Measurements from ENCODE around the gene AGR3. TPM values are rescaled to one million over a fixed set of nuclear protein-coding genes. Genes with fewer than 3 reads are reported as not detected.
A peak's percentile ranks its signal among the peaks of the same experiment; 100 is the strongest.

The AGR3 gene
- total RNA-seq, 1 experiment from 2014 or later, result 1.2 TPM

DNA sequence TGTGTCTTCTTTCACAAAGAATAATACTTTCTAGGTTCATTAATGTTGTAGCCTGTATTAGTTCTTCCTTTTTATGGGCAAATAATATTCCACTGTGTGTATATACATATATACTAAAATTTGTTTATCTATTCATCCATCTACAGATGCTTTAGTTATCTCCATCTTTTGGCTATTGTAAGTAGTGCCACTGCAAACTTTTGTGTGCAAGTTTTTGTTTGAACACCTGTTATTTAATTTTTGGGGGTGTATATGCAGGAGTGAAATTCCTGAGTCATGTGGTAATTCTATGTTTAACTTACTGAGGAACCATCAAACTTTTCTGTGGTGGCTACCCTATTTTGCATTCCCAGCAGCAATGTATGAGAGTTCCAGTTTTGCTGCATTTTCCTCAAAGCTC is 37.7 kb upstream of the AGR3 start:
- no TSS peak for BruUV-seq (replicated peaks)
- DNase-seq, result no peak
- Mint-ChIP-seq H3K4me3 (ENCODE audit: unreplicated experiment) (no peak overlapping the region), H3K4me1 (ENCODE audit: low read depth, unreplicated experiment) (peaks cover 34% of the 10 kb centered on the region), H3K27me3 (ENCODE audit: insufficient read depth, unreplicated experiment) (no peaks in the 10 kb centered on the region), H3K27ac (ENCODE audit: unreplicated experiment) (peak overlapping the region; percentile 50), H3K36me3 (ENCODE audit: insufficient read depth, unreplicated experiment) (peaks cover 5% of the 10 kb centered on the region), H3K9me3 (ENCODE audit: unreplicated experiment) (peaks cover 6% of the 10 kb centered on the region)
- Histone ChIP-seq H3K4me3 (ENCODE audit: low read depth, low read length) (no peak overlapping the region), H3K36me3 (ENCODE audit: control insufficient read depth, insufficient read depth, low read length) (no peaks in the 10 kb centered on the region), H3K4me1 (peaks cover 51% of the 10 kb centered on the region), H3K27me3 (replicated peaks; ENCODE audit: control insufficient read depth, insufficient read depth, low read length) (no peaks in the 10 kb centered on the region), H3K9me3 (no peaks in the 10 kb centered on the region)
- ChIA-PET POLR2A (no interaction called here), CTCF (interaction anchor here (2.8 kb wide), 1 partner anchor 28 kb away, joined by 13 read pairs; no protein-coding TSS in a partner anchor)
- intact Hi-C loops (cut with micrococcal nuclease; ENCODE audit: unreplicated experiment), result loop anchor here (2.0 kb wide), 2 partner anchors 15 to 225 kb away; no protein-coding TSS in a partner anchor
- TF ChIP-seq, protein P1, sequence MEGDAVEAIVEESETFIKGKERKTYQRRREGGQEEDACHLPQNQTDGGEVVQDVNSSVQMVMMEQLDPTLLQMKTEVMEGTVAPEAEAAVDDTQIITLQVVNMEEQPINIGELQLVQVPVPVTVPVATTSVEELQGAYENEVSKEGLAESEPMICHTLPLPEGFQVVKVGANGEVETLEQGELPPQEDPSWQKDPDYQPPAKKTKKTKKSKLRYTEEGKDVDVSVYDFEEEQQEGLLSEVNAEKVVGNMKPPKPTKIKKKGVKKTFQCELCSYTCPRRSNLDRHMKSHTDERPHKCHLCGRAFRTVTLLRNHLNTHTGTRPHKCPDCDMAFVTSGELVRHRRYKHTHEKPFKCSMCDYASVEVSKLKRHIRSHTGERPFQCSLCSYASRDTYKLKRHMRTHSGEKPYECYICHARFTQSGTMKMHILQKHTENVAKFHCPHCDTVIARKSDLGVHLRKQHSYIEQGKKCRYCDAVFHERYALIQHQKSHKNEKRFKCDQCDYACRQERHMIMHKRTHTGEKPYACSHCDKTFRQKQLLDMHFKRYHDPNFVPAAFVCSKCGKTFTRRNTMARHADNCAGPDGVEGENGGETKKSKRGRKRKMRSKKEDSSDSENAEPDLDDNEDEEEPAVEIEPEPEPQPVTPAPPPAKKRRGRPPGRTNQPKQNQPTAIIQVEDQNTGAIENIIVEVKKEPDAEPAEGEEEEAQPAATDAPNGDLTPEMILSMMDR (IDR thresholded peaks at IDR 0.05; ENCODE audit: insufficient read depth in 1 of 2, low read depth in 1 of 2, low read length in 1 of 2, severe bottlenecking in 1 of 2, unreplicated experiment in 1 of 2), result no peak

DNA sequence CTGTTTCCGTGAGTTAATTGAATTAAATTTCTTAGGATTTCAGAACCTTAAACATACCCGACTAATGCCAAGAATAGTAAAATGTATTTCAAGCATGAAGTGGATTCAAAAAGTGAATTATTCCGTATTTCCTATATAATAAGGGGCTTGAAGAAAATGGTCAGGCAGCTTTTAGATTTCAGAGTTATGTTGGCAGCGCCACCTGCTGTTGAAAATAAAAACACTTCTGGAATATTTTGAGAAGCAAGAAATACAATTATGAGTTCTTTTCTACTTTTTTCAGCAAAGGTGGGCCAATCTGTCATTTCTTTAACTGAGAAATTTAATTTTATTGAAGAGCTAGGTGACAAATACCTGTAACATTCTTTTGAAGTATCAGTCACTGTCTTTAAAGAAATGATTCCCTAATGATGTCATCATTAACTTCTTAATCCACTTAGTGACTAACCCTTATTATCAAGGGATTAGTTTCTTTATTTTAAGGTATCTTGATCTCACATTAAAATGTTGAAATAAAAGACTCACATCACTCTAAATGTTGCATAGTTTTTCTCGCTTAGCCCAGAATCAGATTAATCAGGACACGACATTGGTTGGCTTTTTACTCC is 36.6 kb upstream of the AGR3 start:
- Mint-ChIP-seq H3K4me1 (ENCODE audit: low read depth, unreplicated experiment) (peaks cover 38% of the 10 kb centered on the region), H3K4me3 (ENCODE audit: unreplicated experiment) (no peak overlapping the region), H3K27ac (ENCODE audit: unreplicated experiment) (peak overlapping the region; percentile 50), H3K9me3 (ENCODE audit: unreplicated experiment) (peaks cover 10% of the 10 kb centered on the region), H3K27me3 (ENCODE audit: insufficient read depth, unreplicated experiment) (no peaks in the 10 kb centered on the region), H3K36me3 (ENCODE audit: insufficient read depth, unreplicated experiment) (peaks cover 5% of the 10 kb centered on the region)
- ChIA-PET CTCF (interaction anchor here (0.5 to 2.3 kb wide), 6 partner anchors 25 to 380 kb away, joined by 3 to 23 read pairs (median 6); partner anchors contain the start of gene AHR), POLR2A (no interaction called here)
- DNase-seq, result peak in 1 of 2 experiments; percentile 52
- no TSS peak for BruUV-seq (replicated peaks)
- Histone ChIP-seq H3K9me3 (no peaks in the 10 kb centered on the region), H3K4me3 (ENCODE audit: low read depth, low read length) (no peak overlapping the region), H3K36me3 (ENCODE audit: control insufficient read depth, insufficient read depth, low read length) (no peaks in the 10 kb centered on the region), H3K4me1 (peaks cover 51% of the 10 kb centered on the region), H3K27me3 (replicated peaks; ENCODE audit: control insufficient read depth, insufficient read depth, low read length) (no peaks in the 10 kb centered on the region)
- TF ChIP-seq, protein P1 (IDR thresholded peaks at IDR 0.05; ENCODE audit: insufficient read depth in 1 of 2, low read depth in 1 of 2, low read length in 1 of 2, severe bottlenecking in 1 of 2, unreplicated experiment in 1 of 2), result peak; percentile 58 to 82
- intact Hi-C loops (cut with micrococcal nuclease; ENCODE audit: unreplicated experiment), result loop anchor here (1.0 to 2.0 kb wide), 6 partner anchors 14 to 224 kb away; no protein-coding TSS in a partner anchor

DNA sequence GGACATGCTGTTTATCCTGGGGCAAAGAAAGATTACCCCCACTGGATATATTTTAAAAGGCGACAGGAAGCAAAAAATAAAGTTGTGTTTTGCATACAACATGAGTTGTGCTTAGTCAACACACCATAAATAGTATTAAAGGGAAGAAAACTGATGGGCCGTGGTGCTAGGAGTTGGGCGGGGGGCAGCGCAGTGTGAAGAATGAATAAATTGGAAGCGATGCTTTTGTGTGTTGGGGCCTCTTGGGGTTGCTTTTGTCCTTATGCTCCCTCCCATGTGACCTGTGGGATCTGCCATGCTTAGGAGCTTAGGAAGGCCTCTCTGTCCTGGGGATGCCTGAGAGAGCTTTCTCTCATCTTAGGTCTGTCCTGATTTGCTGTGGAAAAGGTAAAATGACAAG is 35.0 kb upstream of the AGR3 start:
- Mint-ChIP-seq H3K4me3 (ENCODE audit: unreplicated experiment) (no peak overlapping the region), H3K4me1 (ENCODE audit: low read depth, unreplicated experiment) (peaks cover 25% of the 10 kb centered on the region), H3K9me3 (ENCODE audit: unreplicated experiment) (peaks cover 15% of the 10 kb centered on the region), H3K36me3 (ENCODE audit: insufficient read depth, unreplicated experiment) (peaks cover 4% of the 10 kb centered on the region), H3K27ac (ENCODE audit: unreplicated experiment) (no peak overlapping the region), H3K27me3 (ENCODE audit: insufficient read depth, unreplicated experiment) (no peaks in the 10 kb centered on the region)
- Histone ChIP-seq H3K27me3 (replicated peaks; ENCODE audit: control insufficient read depth, insufficient read depth, low read length) (no peaks in the 10 kb centered on the region), H3K36me3 (ENCODE audit: control insufficient read depth, insufficient read depth, low read length) (no peaks in the 10 kb centered on the region; the same call in 1 of the 2 replicates), H3K9me3 (no peaks in the 10 kb centered on the region), H3K4me1 (peaks cover 41% of the 10 kb centered on the region), H3K4me3 (ENCODE audit: low read depth, low read length) (no peak overlapping the region)
- ChIA-PET POLR2A (no interaction called here), CTCF (interaction anchor here (0.5 to 2.3 kb wide), 3 partner anchors 24 to 111 kb away, joined by 4 to 6 read pairs (median 4); no protein-coding TSS in a partner anchor)
- intact Hi-C loops (cut with micrococcal nuclease; ENCODE audit: unreplicated experiment), result no loop called here
- no peak for DNase-seq
- TF ChIP-seq, protein P1 (IDR thresholded peaks at IDR 0.05; ENCODE audit: insufficient read depth in 1 of 2, low read depth in 1 of 2, low read length in 1 of 2, severe bottlenecking in 1 of 2, unreplicated experiment in 1 of 2), result no peak
- no TSS peak for BruUV-seq (replicated peaks)
